ENCODE data around the gene SEC61B. TPM values are rescaled to one million over a fixed set of nuclear protein-coding genes. Genes with fewer than 3 reads are reported as not detected.

SEC61B gene
- total RNA-seq, 2 donors from 2014 or later = 153 to 187 TPM

- TF ChIP-seq CTCF (conservative IDR thresholded peaks at IDR 0.05) = no peak
- 94 to 100% methylated on average over 2 to 5 of the region's 5 CpGs for WGBS, 2 experiments (ENCODE audit: insufficient coverage in 1 of 2, insufficient read length in 1 of 2)
- no peaks in the 10 kb centered on the region for H3K4me1 ChIP-seq (ENCODE audit: control insufficient read depth, insufficient read depth, low read length)
- no peaks in the 10 kb centered on the region for H3K9me3 Mint-ChIP-seq
- no peak overlapping the region for H3K4me3 ChIP-seq (ENCODE audit: low read length)
- no peak overlapping the region for H3K27ac ChIP-seq (ENCODE audit: low read depth, low read length)
- H3K4me1 Mint-ChIP-seq = peaks cover 4% of the 10 kb centered on the region
- no peak overlapping the region for H3K27ac Mint-ChIP-seq
- no peak overlapping the region for H3K4me3 Mint-ChIP-seq
- no peaks in the 10 kb centered on the region for H3K36me3 ChIP-seq (ENCODE audit: control insufficient read depth, insufficient read depth, low read length)
- no peaks in the 10 kb centered on the region for H3K27me3 ChIP-seq (ENCODE audit: control insufficient read depth, insufficient read depth, low read length, poor library complexity, severe bottlenecking)
- no peaks in the 10 kb centered on the region for H3K27me3 Mint-ChIP-seq (ENCODE audit: insufficient read depth)
- H3K9ac ChIP-seq (ENCODE audit: extremely low read depth, low read length, poor library complexity, severe bottlenecking) = no peak overlapping the region
- H3K9me3 ChIP-seq (ENCODE audit: control insufficient read depth, low read length) = no peaks in the 10 kb centered on the region
- peak; percentile 7 for DNase-seq
- no peaks in the 10 kb centered on the region for H3K36me3 Mint-ChIP-seq (ENCODE audit: low read depth)
Measured at GRCh38 chr9:99274016-99274415, 51.9 kb downstream of the SEC61B start.

GRCh38 chr9:99274495-99274894 is 52.4 kb downstream of the SEC61B start:
- peaks cover 4% of the 10 kb centered on the region for H3K4me1 Mint-ChIP-seq
- H3K9me3 Mint-ChIP-seq = no peaks in the 10 kb centered on the region
- Histone ChIP-seq H3K4me3 (ENCODE audit: low read length) (no peak overlapping the region), H3K36me3 (ENCODE audit: control insufficient read depth, insufficient read depth, low read length) (no peaks in the 10 kb centered on the region), H3K27ac (ENCODE audit: low read depth, low read length) (no peak overlapping the region), H3K9ac (ENCODE audit: extremely low read depth, low read length, poor library complexity, severe bottlenecking) (no peak overlapping the region), H3K4me1 (ENCODE audit: control insufficient read depth, insufficient read depth, low read length) (no peaks in the 10 kb centered on the region), H3K9me3 (ENCODE audit: control insufficient read depth, low read length) (no peaks in the 10 kb centered on the region), H3K27me3 (ENCODE audit: control insufficient read depth, insufficient read depth, low read length, poor library complexity, severe bottlenecking) (no peaks in the 10 kb centered on the region)
- no peak overlapping the region for H3K4me3 Mint-ChIP-seq
- no peaks in the 10 kb centered on the region for H3K27me3 Mint-ChIP-seq (ENCODE audit: insufficient read depth)
- H3K27ac Mint-ChIP-seq = no peak overlapping the region
- H3K36me3 Mint-ChIP-seq (ENCODE audit: low read depth) = no peaks in the 10 kb centered on the region
- peak; percentile 2 for DNase-seq
- 68% methylated on average over 2 of the region's 2 CpGs; no CpG with 5 or more reads in 1 of the 2 experiments for WGBS, 2 experiments (ENCODE audit: insufficient coverage in 1 of 2, insufficient read length in 1 of 2)
- no peak for TF ChIP-seq CTCF (conservative IDR thresholded peaks at IDR 0.05)

Other genes starting within 250 kb of the SEC61B start
- 10 to 100 TPM; 74.8 to 75.6 TPM for gene TGFBR1, start 117.2 kb upstream of the SEC61B start, total RNA-seq
- gene ALG2, start 340 bp upstream of the SEC61B start, total RNA-seq = 10 to 100 TPM; 27.6 to 28.8 TPM

All from endodermal cell (in vitro differentiated cells).